H1 (cell line): ENCODE measurements around the gene MAML3. TPM values are rescaled to one million over a fixed set of nuclear protein-coding genes. Genes with fewer than 3 reads are reported as not detected.

Source experiments
- CTCF ChIA-PET: fragments of 300-600 bp; sonication (Branson Sonifier 250); formaldehyde crosslinking; loops from one replicate; lab custom pipeline; 2021; ENCODE audit not compliant: partially characterized antibody; lab: Charles Lee
- POLR2A ChIA-PET: fragments of 300-600 bp; sonication (Branson Sonifier 250); formaldehyde crosslinking; loops from one replicate; lab custom pipeline; 2021; ENCODE audit warnings: inconsistent platforms; ENCODE audit not compliant: partially characterized antibody; lab: Charles Lee
- DNase-seq, 2 experiments: peaks; one replicate each; pipeline versions ENCODE4 v3.0.0 to v3.0.0-alpha.2; 2010 to 2022; ENCODE audit warnings: low spot score in 2 of 2, low read depth in 1 of 2, mixed read lengths in 1 of 2
- FAIRE-seq: peaks from 2 replicates; lab custom pipeline; 2011; peaks lifted over from hg19 to GRCh38; lab: Jason Lieb, UNC
- H2AFZ ChIP-seq: 2 replicates; pipeline ENCODE4 v1.8.1; 2012; ENCODE audit warnings: low read length, inconsistent platforms
- H2AK5ac ChIP-seq: 2 replicates; pipeline ENCODE4 v1.6.1; 2013; ENCODE audit warnings: low read depth, low read length
- H2BK120ac ChIP-seq: replicated peaks from 2 replicates; pipeline ENCODE3; 2013; ENCODE audit warnings: low read depth, low read length, inconsistent platforms
- H2BK12ac ChIP-seq: 2 replicates; pipeline ENCODE4 v1.6.1; 2013; ENCODE audit warnings: low read depth, low read length
- H2BK15ac ChIP-seq: 2 replicates; pipeline ENCODE4 v1.6.1; 2013; ENCODE audit warnings: low read length
- H2BK20ac ChIP-seq: 2 replicates; pipeline ENCODE4 v1.6.1; 2013; ENCODE audit warnings: low read length
- H2BK5ac ChIP-seq: 2 replicates; pipeline ENCODE4 v1.6.1; 2013; ENCODE audit warnings: low read depth, low read length
- H3K14ac ChIP-seq: 2 replicates; pipeline ENCODE4 v1.6.1; 2013; ENCODE audit warnings: inconsistent platforms; ENCODE audit not compliant: insufficient read length
- H3K18ac ChIP-seq: 2 replicates; pipeline ENCODE4 v1.6.1; 2013; ENCODE audit warnings: low read length; ENCODE audit errors: extremely low read depth
- H3K23ac ChIP-seq: 2 replicates; pipeline ENCODE4 v1.6.1; 2013; ENCODE audit warnings: inconsistent platforms; ENCODE audit not compliant: insufficient read length
- H3K23me2 ChIP-seq: 2 replicates; pipeline ENCODE4 v1.6.1; 2013; ENCODE audit warnings: low read depth, low read length
- H3K27ac ChIP-seq: 2 replicates; pipeline ENCODE4 v1.6.1; 2011; ENCODE audit warnings: low read depth, low read length, inconsistent platforms
- H3K27me3 ChIP-seq, 4 experiments: replicated peaks in 1 of 4; 1 replicate in 1 of 4; 2 replicates in 3 of 4; pipeline versions ENCODE4 v1.6.1 to v1.8.1; 2011 to 2013; ENCODE audit warnings: low read length in 3 of 4, mild to moderate bottlenecking in 3 of 4, inconsistent platforms in 2 of 4, mixed read lengths in 2 of 4, moderate library complexity in 1 of 4; ENCODE audit not compliant: control insufficient read depth in 3 of 4, insufficient read depth in 3 of 4; ENCODE audit errors: extremely low read depth in 1 of 4
- H3K36me3 ChIP-seq, 4 experiments: 2 replicates each; pipeline versions ENCODE4 v1.6.1 to v1.8.1; 2011 to 2013; ENCODE audit warnings: mild to moderate bottlenecking in 4 of 4, low read length in 3 of 4, moderate library complexity in 2 of 4, control low read depth in 1 of 4, inconsistent platforms in 1 of 4; ENCODE audit not compliant: insufficient read depth in 4 of 4, control insufficient read depth in 2 of 4
- H3K4ac ChIP-seq: replicated peaks from 2 replicates; pipeline ENCODE3; 2013; ENCODE audit warnings: low read length, low read depth, mixed read lengths, inconsistent platforms; ENCODE audit not compliant: insufficient read length
- H3K4me1 ChIP-seq, 4 experiments: replicated peaks in 1 of 4; 1 replicate in 1 of 4; 2 replicates in 3 of 4; pipeline versions ENCODE4 v1.6.1 to v1.8.1; 2011 to 2013; ENCODE audit warnings: low read length in 3 of 4, inconsistent platforms in 2 of 4, mixed read lengths in 1 of 4; ENCODE audit not compliant: insufficient read depth in 4 of 4, control insufficient read depth in 3 of 4
- H3K4me2 ChIP-seq, 2 experiments: 2 replicates each; pipeline versions ENCODE4 v1.6.1 to v1.8.1; 2011 to 2013; ENCODE audit warnings: low read depth in 2 of 2, low read length in 2 of 2, control low read depth in 1 of 2, inconsistent platforms in 1 of 2, mild to moderate bottlenecking in 1 of 2; ENCODE audit not compliant: insufficient read depth in 1 of 2
- H3K4me3 ChIP-seq, 4 experiments: fragments of 200-600, 300-600 bp in 1 of 4; sonication (generic), shearing (Covaris generic), sonication (Bioruptor Twin) in 1 of 4; 2 replicates each; pipeline versions ENCODE4 v1.5.1 to v1.8.1; 2011 to 2016; ENCODE audit warnings: low read length in 4 of 4, low read depth in 3 of 4, control low read depth in 2 of 4, inconsistent platforms in 2 of 4, mild to moderate bottlenecking in 2 of 4, mixed read lengths in 1 of 4, moderate library complexity in 1 of 4; ENCODE audit not compliant: insufficient read depth in 2 of 4; ENCODE audit errors: extremely low read depth in 1 of 4
- H3K56ac ChIP-seq: replicated peaks from 2 replicates; pipeline ENCODE3; 2013; ENCODE audit warnings: low read depth, mild to moderate bottlenecking, mixed read lengths, low read length, inconsistent platforms; ENCODE audit not compliant: insufficient read length
- H3K79me1 ChIP-seq: 2 replicates; pipeline ENCODE4 v1.6.1; 2013; ENCODE audit warnings: low read depth, low read length, control low read depth
- H3K79me2 ChIP-seq, 2 experiments: 2 replicates each; pipeline versions ENCODE4 v1.6.1 to v1.8.1; 2012 to 2013; ENCODE audit warnings: low read length in 2 of 2, mild to moderate bottlenecking in 2 of 2, inconsistent platforms in 1 of 2; ENCODE audit not compliant: insufficient read depth in 2 of 2, control insufficient read depth in 1 of 2
- H3K9ac ChIP-seq, 4 experiments: replicated peaks in 1 of 4; 1 replicate in 1 of 4; 2 replicates in 3 of 4; pipeline versions ENCODE4 v1.6.1 to v1.8.1; 2011 to 2013; ENCODE audit warnings: low read depth in 3 of 4, low read length in 3 of 4, control low read depth in 2 of 4, mild to moderate bottlenecking in 2 of 4, moderate library complexity in 2 of 4, inconsistent platforms in 1 of 4; ENCODE audit errors: extremely low read depth in 1 of 4
- H3K9me3 ChIP-seq, 2 experiments: 2 replicates each; pipeline versions ENCODE4 v1.6.1 to v1.8.1; 2012 to 2013; ENCODE audit warnings: mild to moderate bottlenecking in 2 of 2, moderate library complexity in 2 of 2, control low read depth in 1 of 2, inconsistent platforms in 1 of 2, low read depth in 1 of 2, low read length in 1 of 2, mixed read lengths in 1 of 2; ENCODE audit not compliant: insufficient read depth in 2 of 2
- H4K20me1 ChIP-seq, 2 experiments: replicated peaks in 1 of 2; 2 replicates each; pipeline versions ENCODE3 to v1.8.1; 2011 to 2013; ENCODE audit warnings: inconsistent platforms in 2 of 2, low read length in 2 of 2, mild to moderate bottlenecking in 1 of 2; ENCODE audit not compliant: insufficient read depth in 2 of 2, control insufficient read depth in 1 of 2
- H4K5ac ChIP-seq: 2 replicates; pipeline ENCODE4 v1.6.1; 2013; ENCODE audit warnings: low read length, low read depth, mixed read lengths, inconsistent platforms; ENCODE audit not compliant: insufficient read length
- H4K8ac ChIP-seq: 2 replicates; pipeline ENCODE4 v1.8.0; 2013; ENCODE audit warnings: mild to moderate bottlenecking, moderate library complexity, low read length, inconsistent platforms; ENCODE audit not compliant: insufficient read depth; ENCODE audit errors: extremely low read depth
- H4K91ac ChIP-seq: replicated peaks from 2 replicates; pipeline ENCODE3; 2013; ENCODE audit warnings: low read length, mixed read lengths, inconsistent platforms; ENCODE audit not compliant: insufficient read length
- CBX5 ChIP-seq: fragments of 300-800, 300-1000 bp; sonication (generic); IDR thresholded peaks from 2 replicates; pipeline ENCODE4 v1.7.1; 2016; ENCODE audit warnings: antibody characterized with exemption, low read length, low read depth
- SIRT6 ChIP-seq: IDR thresholded peaks from one replicate; pipeline ENCODE4 v1.7.1; 2012; ENCODE audit warnings: low read length, inconsistent platforms
- whole genome bisulfite sequencing, 2 experiments: shearing (Covaris generic) in 1 of 2; methylation state at CpG; one replicate each; pipeline versions ENCODE4 v1.1.6 to v1.1.7; 2013 to 2015; ENCODE audit warnings: low lambda C conversion rate in 2 of 2, mixed read lengths in 2 of 2, inconsistent platforms in 1 of 2, low coverage in 1 of 2, missing lambda C conversion rate in 1 of 2; ENCODE audit not compliant: insufficient replicate concordance in 2 of 2, insufficient coverage in 1 of 2, insufficient read length in 1 of 2; ENCODE audit errors: extremely low coverage in 1 of 2, missing lambda C conversion rate in 1 of 2; 5-methylcytosine and 5-hydroxymethylcytosine counted together
- polyA plus RNA-seq, 7 experiments: library from polyadenylated mRNA; depleted of rRNA in 3 of 7; stranded (reverse) in 5 of 7; unstranded in 2 of 7; fragments of >200 nt in 5 of 7; fragments of 200-250 nt in 2 of 7; gene quantifications; 1 replicate in 5 of 7; 2 replicates in 1 of 7; 4 replicates in 1 of 7; pipeline versions ENCODE4 v1.2.1 to v1.2.3, GENCODE V29; 2011 to 2013; ENCODE audit warnings: missing spikeins in 2 of 7, mixed read lengths in 2 of 7
- total RNA-seq: library from RNA; stranded (reverse); fragmentation: NEBNext Ultra II Directional; extraction: Animal tissue kit (Norgen Biotek cat#: 25700); gene quantifications from 2 replicates; pipeline ENCODE4 v1.2.1, GENCODE V29; 2021

MAML3 gene
- total and polyA plus RNA-seq, 2 of the 8 experiments (the other 6 are each of a cell fraction or from before 2014, with no cell fraction given): 2.1 to 5.7 TPM

- CTCF ChIA-PET: interaction anchor here (1.0 to 21.5 kb wide), 2 partner anchors 16 to 31 kb away, joined by 3 to 239 read pairs; no protein-coding TSS in a partner anchor
- H3K4ac ChIP-seq: no peak overlapping the region
- no peak for TF ChIP-seq SIRT6
- TF ChIP-seq CBX5: no peak
Observed at GRCh38 chr4:139668036-139668435, 485.9 kb downstream of the MAML3 start.

More at GRCh38 chr4:139668036-139668435, 485.9 kb downstream of the MAML3 start:
- H3K18ac ChIP-seq: no peak overlapping the region
- no peak overlapping the region for H2BK12ac ChIP-seq
- no peak overlapping the region for H3K23ac ChIP-seq
- no peak overlapping the region for H2BK5ac ChIP-seq
- DNase-seq (no peak), FAIRE-seq (no peak)
- 58% methylated on average over 2 of the region's 2 CpGs; no CpG with 5 or more reads in 1 of the 2 experiments for WGBS, 2 experiments
- H4K8ac ChIP-seq: no peak overlapping the region
- no peak overlapping the region for H3K9ac ChIP-seq
- no peaks in the 10 kb centered on the region for H3K9me3 ChIP-seq
- POLR2A ChIA-PET: interaction anchor here (0.7 kb wide), 1 partner anchor 15 kb away, joined by 3 read pairs; no protein-coding TSS in a partner anchor
- H3K4me2 ChIP-seq: no peak overlapping the region
- H2AFZ ChIP-seq: no peak overlapping the region
- no peak overlapping the region for H3K56ac ChIP-seq
- H2AK5ac ChIP-seq: no peak overlapping the region
- H3K4me1 ChIP-seq: peaks cover 0 to 9% (median 2%) of the 10 kb centered on the region in 4 experiments; a peak in 3 of 7 replicates
- H4K91ac ChIP-seq: no peak overlapping the region
- H3K23me2 ChIP-seq: peaks cover 2% of the 10 kb centered on the region; the same call in 1 of the 2 replicates
- no peak overlapping the region for H4K5ac ChIP-seq
- no peak overlapping the region for H3K27ac ChIP-seq
- no peaks in the 10 kb centered on the region; a peak in 1 of 7 replicates for H3K27me3 ChIP-seq
- no peak overlapping the region for H2BK20ac ChIP-seq
- no peaks in the 10 kb centered on the region for H3K79me1 ChIP-seq
- H3K79me2 ChIP-seq: no peaks in the 10 kb centered on the region
- no peaks in the 10 kb centered on the region for H3K36me3 ChIP-seq
- H2BK15ac ChIP-seq: no peak overlapping the region
- H4K20me1 ChIP-seq: no peaks in the 10 kb centered on the region
- H3K4me3 ChIP-seq: no peak overlapping the region
- no peak overlapping the region for H3K14ac ChIP-seq
- H2BK120ac ChIP-seq: no peak overlapping the region
